A549 (cell line): ENCODE results near the gene LHFPL2. TPM values are rescaled to one million over a fixed set of nuclear protein-coding genes. Genes with fewer than 3 reads are reported as not detected.

ENCODE experiments used
- ATAC-seq, 2 experiments: fragments of 200-7000 bp in 1 of 2; fragments of >200 bp in 1 of 2; cut with Nextera tagmentation in 1 of 2; cut with Tn5 transposase in 1 of 2; 3 replicates each; pipeline versions ENCODE4 v1.8.0 to v1.9.1; 2018 to 2020; ENCODE audit warnings: mild to moderate bottlenecking in 1 of 2, moderate library complexity in 1 of 2
- CTCF ChIA-PET: fragments of 300-600 bp; sonication (Branson Sonifier 250); formaldehyde crosslinking; extraction: SDS; loops from one replicate; lab custom pipeline; 2021; ENCODE audit warnings: antibody characterized with exemption, inconsistent platforms; lab: Yijun Ruan, JAX
- POLR2A ChIA-PET: fragments of 350-600 bp; formaldehyde crosslinking; extraction: SDS; loops from one replicate; lab custom pipeline; 2021; ENCODE audit warnings: antibody characterized with exemption, inconsistent platforms; lab: Yijun Ruan, JAX
- DNase-seq, 2 experiments: peaks; one replicate each; pipeline versions ENCODE4 v3.0.0 to v3.0.0-alpha.2; 2011 to 2016; ENCODE audit warnings: low read depth in 1 of 2, low spot score in 1 of 2
- FAIRE-seq: peaks from 2 replicates; lab custom pipeline; 2011; peaks lifted over from hg19 to GRCh38; lab: Jason Lieb, UNC
- H3K27ac ChIP-seq, 2 experiments: fragments of >200 bp; sonication (Bioruptor Twin); formaldehyde crosslinking; 3 replicates each; pipeline ENCODE4 v1.5.1; 2016 to 2017
- H3K4me1 ChIP-seq: fragments of >200 bp; sonication (Bioruptor Twin); formaldehyde crosslinking; 3 replicates; pipeline ENCODE4 v1.6.1; 2016
- H3K4me2 ChIP-seq: fragments of >200 bp; sonication (Bioruptor Twin); formaldehyde crosslinking; 3 replicates; pipeline ENCODE4 v1.6.1; 2016
- H3K4me3 ChIP-seq: fragments of >200 bp; sonication (Bioruptor Twin); formaldehyde crosslinking; 3 replicates; pipeline ENCODE4 v1.5.1; 2016
- H3K9me3 ChIP-seq: fragments of >200 bp; sonication (Bioruptor Twin); formaldehyde crosslinking; 3 replicates; pipeline ENCODE4 v1.6.1; 2016
- BCL3 ChIP-seq: fragments of >200 bp; sonication (Bioruptor Twin); formaldehyde crosslinking; IDR thresholded peaks from 3 replicates; pipeline ENCODE4 v1.6.1; 2016
- CBX2 ChIP-seq: fragments of 200-600 bp; sonication (generic); IDR thresholded peaks from 2 replicates; pipeline ENCODE4 v1.6.1; 2016; ENCODE audit warnings: low read depth, mild to moderate bottlenecking, borderline replicate concordance
- CBX8 ChIP-seq: fragments of 200-600 bp; sonication (generic); IDR thresholded peaks from 2 replicates; pipeline ENCODE4 v1.6.1; 2016
- CEBPB ChIP-seq, 2 experiments: fragments of >200 bp in 1 of 2; sonication (Bioruptor Twin) in 1 of 2; formaldehyde crosslinking in 1 of 2; IDR thresholded peaks; 2 replicates each; pipeline ENCODE4 v1.6.1; 2012 to 2016
- CHD2 ChIP-seq: fragments of 150-350 bp; IDR thresholded peaks from 2 replicates; pipeline ENCODE4 v1.6.1; 2014; ENCODE audit warnings: low read length; ENCODE audit not compliant: partially characterized antibody
- E2F6 ChIP-seq: IDR thresholded peaks from 2 replicates; pipeline ENCODE4 v1.6.1; 2012; ENCODE audit warnings: low read depth, borderline replicate concordance
- EHF ChIP-seq: fragments of 250-450 bp; sonication (Bioruptor Pico); IDR thresholded peaks from 2 replicates; pipeline ENCODE4 v1.5.0; 2020; ENCODE audit warnings: mild to moderate bottlenecking
- EP300 ChIP-seq, 2 experiments: fragments of >200 bp; sonication (Bioruptor Twin); formaldehyde crosslinking; IDR thresholded peaks; 2 replicates in 1 of 2; 3 replicates in 1 of 2; pipeline ENCODE4 v1.6.1; 2016 to 2017
- FOSL2 ChIP-seq, 2 experiments: fragments of 450-650 bp in 1 of 2; fragments of >200 bp in 1 of 2; sonication (Bioruptor Twin) in 1 of 2; formaldehyde crosslinking; IDR thresholded peaks; 2 replicates each; pipeline versions ENCODE4 v1.5.0 to v1.6.1; 2016 to 2020; ENCODE audit warnings: mild to moderate bottlenecking in 1 of 2, moderate library complexity in 1 of 2
- GATA3 ChIP-seq: IDR thresholded peaks from 2 replicates; pipeline ENCODE4 v1.6.1; 2012; ENCODE audit warnings: borderline replicate concordance
- HDAC2 ChIP-seq: fragments of 200-600 bp; sonication (generic); IDR thresholded peaks from 2 replicates; pipeline ENCODE4 v1.6.1; 2016
- HES2 ChIP-seq: fragments of >200 bp; sonication (Bioruptor Twin); formaldehyde crosslinking; IDR thresholded peaks from 2 replicates; pipeline ENCODE4 v1.6.1; 2016
- HMGXB4 ChIP-seq: fragments of 250-450 bp; sonication (Bioruptor Pico); IDR thresholded peaks from 2 replicates; pipeline ENCODE4 v1.5.0; 2021; ENCODE audit warnings: mild to moderate bottlenecking, moderate library complexity, borderline replicate concordance
- HOXB13 ChIP-seq: fragments of 250-450 bp; sonication (Bioruptor Pico); IDR thresholded peaks from 2 replicates; pipeline ENCODE4 v1.5.0; 2020; ENCODE audit warnings: low read depth, mild to moderate bottlenecking, moderate library complexity
- JUN ChIP-seq, 2 experiments: fragments of >200 bp; sonication (Bioruptor Twin); formaldehyde crosslinking; IDR thresholded peaks; 2 replicates in 1 of 2; 3 replicates in 1 of 2; pipeline ENCODE4 v1.6.1; 2016 to 2017
- JUNB ChIP-seq: fragments of >200 bp; sonication (Bioruptor Twin); formaldehyde crosslinking; IDR thresholded peaks from 2 replicates; pipeline ENCODE4 v1.6.1; 2016
- KDM1A ChIP-seq: fragments of 200-600 bp; sonication (generic); IDR thresholded peaks from 2 replicates; pipeline ENCODE4 v1.6.1; 2016; ENCODE audit warnings: low read depth, mild to moderate bottlenecking
- KDM5A ChIP-seq: fragments of 200-600 bp; sonication (generic); IDR thresholded peaks from 2 replicates; pipeline ENCODE4 v1.6.1; 2016; ENCODE audit warnings: antibody characterized with exemption, mild to moderate bottlenecking
- MAFK ChIP-seq: fragments of 450-650 bp; IDR thresholded peaks from 2 replicates; pipeline ENCODE4 v1.6.1; 2014; ENCODE audit not compliant: partially characterized antibody
- MAX ChIP-seq: IDR thresholded peaks from 2 replicates; pipeline ENCODE4 v1.6.1; 2012
- MAZ ChIP-seq: fragments of 150-350 bp; IDR thresholded peaks from 2 replicates; pipeline ENCODE4 v1.6.1; 2014; ENCODE audit warnings: antibody characterized with exemption, low read depth, low read length, borderline replicate concordance
- MYC ChIP-seq: IDR thresholded peaks from 2 replicates; pipeline ENCODE4 v1.6.1; 2012; ENCODE audit warnings: mild to moderate bottlenecking, inconsistent platforms, low read length, improper control_type of control experiment, borderline replicate concordance
- NFE2L2 ChIP-seq: fragments of 150-350 bp; conservative IDR thresholded peaks from 2 replicates; pipeline ENCODE4 v1.6.1; 2014; ENCODE audit warnings: low read length
- NR3C1 ChIP-seq: fragments of >200 bp; sonication (Bioruptor Twin); formaldehyde crosslinking; IDR thresholded peaks from 3 replicates; pipeline ENCODE4 v1.6.1; 2017
- PHF8 ChIP-seq: fragments of 200-600 bp; sonication (generic); IDR thresholded peaks from 2 replicates; pipeline ENCODE4 v1.6.1; 2016; ENCODE audit warnings: low read depth, mild to moderate bottlenecking, antibody characterized with exemption, moderate library complexity, borderline replicate concordance
- POLR2A ChIP-seq: IDR thresholded peaks from 2 replicates; pipeline ENCODE4 v1.6.1; 2012; ENCODE audit warnings: mild to moderate bottlenecking, low read length
- RAD21 ChIP-seq, 2 experiments: fragments of >200 bp in 1 of 2; sonication (Bioruptor Twin) in 1 of 2; formaldehyde crosslinking in 1 of 2; IDR thresholded peaks in 1 of 2; conservative IDR thresholded peaks in 1 of 2; 2 replicates in 1 of 2; 3 replicates in 1 of 2; pipeline ENCODE4 v1.6.1; 2012 to 2018; ENCODE audit warnings: inconsistent platforms in 1 of 2
- RARB ChIP-seq: fragments of 250-450 bp; sonication (Bioruptor Pico); IDR thresholded peaks from 2 replicates; pipeline ENCODE4 v1.8.0; 2021; ENCODE audit warnings: mild to moderate bottlenecking, moderate library complexity
- RNF2 ChIP-seq: fragments of 200-600 bp; sonication (generic); IDR thresholded peaks from 2 replicates; pipeline ENCODE4 v1.6.1; 2016; ENCODE audit warnings: low read depth, mild to moderate bottlenecking, antibody characterized with exemption, moderate library complexity, borderline replicate concordance
- SMC3 ChIP-seq: fragments of >200 bp; sonication (Bioruptor Twin); formaldehyde crosslinking; IDR thresholded peaks from 3 replicates; pipeline ENCODE4 v1.6.1; 2018; ENCODE audit warnings: inconsistent platforms
- TFCP2L1 ChIP-seq: fragments of 250-450 bp; sonication (Bioruptor Pico); IDR thresholded peaks from 2 replicates; pipeline ENCODE4 v1.5.0; 2021; ENCODE audit warnings: mild to moderate bottlenecking
- TP53 ChIP-seq: fragments of 250-450 bp; sonication (Bioruptor Pico); IDR thresholded peaks from 2 replicates; pipeline ENCODE4 v1.5.0; 2021; ENCODE audit warnings: mild to moderate bottlenecking, moderate library complexity
- ZC3H11A ChIP-seq: fragments of 450-650 bp; IDR thresholded peaks from 2 replicates; pipeline ENCODE4 v1.6.1; 2014; ENCODE audit warnings: antibody characterized with exemption, mild to moderate bottlenecking
- ZSCAN20 ChIP-seq: fragments of 250-450 bp; sonication (Bioruptor Pico); IDR thresholded peaks from 2 replicates; pipeline ENCODE4 v1.8.0; 2022; ENCODE audit warnings: mild to moderate bottlenecking, moderate library complexity
- WGBS: methylation state at CpG from one replicate; pipeline ENCODE4 v1.1.6; 2017; ENCODE audit errors: missing lambda C conversion rate; 5-methylcytosine and 5-hydroxymethylcytosine counted together
- polyA plus RNA-seq, 4 experiments: library from polyadenylated mRNA; depleted of rRNA in 3 of 4; stranded (reverse); fragments of >200 nt; fragmentation: RNase III in 1 of 4; extraction: RNeasy Plus Mini Kit Qiagen cat#74134 plus additional on column Dnase treatment in 1 of 4; gene quantifications; 2 replicates in 3 of 4; 3 replicates in 1 of 4; pipeline ENCODE4 v1.2.3, GENCODE V29; 2011 to 2017

Gene LHFPL2
- polyA plus RNA-seq, 2 of the 4 experiments (the other 2 are of a cell fraction) = 24.9 to 41.7 TPM

GRCh38 chr5:78591972-78592700 lies 56.4 kb downstream of the LHFPL2 start:
- TF ChIP-seq HDAC2 (no peak), ZC3H11A (no peak), MAZ (no peak), JUNB (no peak), HOXB13 (CRISPR knock-in tag) (no peak), RNF2 (no peak), CBX2 (no peak), KDM5A (no peak), EHF (CRISPR knock-in tag) (no peak), HMGXB4 (CRISPR knock-in tag) (no peak), RAD21 (conservative IDR thresholded peaks at IDR 0.05 in 1 of 2, IDR thresholded peaks at IDR 0.05 in 1 of 2) (no peak), PHF8 (no peak), TP53 (CRISPR knock-in tag) (no peak), CBX8 (no peak), NFE2L2 (no peak)
- ATAC-seq = no peak
- Histone ChIP-seq H3K27ac (peak overlapping the region; percentile 92 to 97), H3K9me3 (no peaks in the 10 kb centered on the region), H3K4me3 (no peak overlapping the region), H3K4me2 (peak overlapping the region; percentile 77), H3K4me1 (peaks cover 93% of the 10 kb centered on the region)
- ChIA-PET CTCF (interaction anchor here (0.8 to 1.7 kb wide), 3 partner anchors 9 to 56 kb away, joined by 3 read pairs; partner anchors contain the start of gene LHFPL2), POLR2A (no interaction called here)
- no peak for FAIRE-seq
- WGBS = 83% methylated on average over 9 of the region's 9 CpGs
- DNase-seq = no peak

- H3K4me3 ChIP-seq = 0 out of 3 replicates have a peak overlapping the region, but pooled peaks have one; percentile 5
- TF ChIP-seq SMC3 (0 out of 3 replicates have a peak, but pooled peaks have one; percentile 25), ZSCAN20 (peak; percentile 74; the same call in 1 of the 2 replicates), CHD2 (no peak), MYC (no peak), MAX (peak; percentile 19; the same call in 1 of the 2 replicates), TFCP2L1 (CRISPR knock-in tag) (no peak), EHF (CRISPR knock-in tag) (no peak), POLR2A (no peak), JUN (IDR thresholded peaks at IDR 0.05) (peak; percentile 46 to 82; a peak in 3 of 5 replicates), TP53 (CRISPR knock-in tag) (no peak), JUNB (peak; percentile 91), MAFK (no peak), E2F6 (no peak), BCL3 (peak; percentile 56; the same call in 1 of the 3 replicates), NR3C1 (no peak), RNF2 (no peak), CBX2 (no peak), CEBPB (IDR thresholded peaks at IDR 0.05) (peak in 1 of 2 experiments; percentile 68; a peak in 1 of 4 replicates), FOSL2 (IDR thresholded peaks at IDR 0.05) (peak; percentile 77), FOSL2 (CRISPR knock-in tag; IDR thresholded peaks at IDR 0.05) (peak; percentile 96), NFE2L2 (0 out of 2 replicates have a peak, but pooled peaks have one; percentile 17), RARB (CRISPR knock-in tag) (no peak), KDM1A (no peak), GATA3 (peak; percentile 78), EP300 (IDR thresholded peaks at IDR 0.05) (peak; percentile 58 to 67; a peak in 2 of 5 replicates), HES2 (no peak)
Observed at GRCh38 chr5:78591138-78591612, 57.4 kb downstream of the LHFPL2 start.

More at GRCh38 chr5:78591138-78591612, 57.4 kb downstream of the LHFPL2 start:
- peaks cover 93% of the 10 kb centered on the region for H3K4me1 ChIP-seq
- ChIA-PET CTCF (interaction anchor here (0.8 to 1.7 kb wide), 2 partner anchors 10 to 36 kb away, joined by 3 read pairs; no protein-coding TSS in a partner anchor), POLR2A (interaction anchor here (1.4 kb wide), 1 partner anchor 57 kb away, joined by 3 read pairs; no protein-coding TSS in a partner anchor)
- peak overlapping the region; percentile 77 for H3K4me2 ChIP-seq
- DNase-seq = peak; percentile 53 to 84
- no peaks in the 10 kb centered on the region for H3K9me3 ChIP-seq
- ATAC-seq = peak; percentile 28 to 51; a peak in 3 of 6 replicates
- H3K27ac ChIP-seq = peak overlapping the region; percentile 92 to 97
- FAIRE-seq = no peak
- WGBS = 2% methylated on average over 6 of the region's 6 CpGs
